Measurements from ENCODE around the gene GRXCR2. TPM values are rescaled to one million over a fixed set of nuclear protein-coding genes. Genes with fewer than 3 reads are reported as not detected.

GRXCR2 gene
- total RNA-seq, 4 donors from 2014 or later: not detected

DNA sequence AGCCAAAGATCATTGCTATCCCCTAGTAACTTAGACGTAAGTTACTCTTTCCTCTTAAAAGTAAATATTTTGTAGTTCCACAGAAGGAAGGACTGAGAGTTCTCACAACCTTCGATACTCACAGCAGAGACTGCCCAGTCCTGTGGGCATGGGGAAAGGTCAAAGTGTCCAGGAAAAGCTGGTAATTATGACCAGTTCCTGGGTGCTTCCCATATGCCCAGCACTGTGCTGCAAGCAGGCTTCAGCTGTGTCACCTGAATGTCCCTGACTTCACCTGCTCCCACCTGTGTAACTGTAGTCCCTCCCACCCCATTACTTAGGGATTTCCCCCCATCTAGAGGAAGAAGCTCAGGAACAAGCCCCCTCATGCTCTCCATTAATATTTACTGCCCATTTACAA is 45.6 kb upstream of the GRXCR2 start:
- no peaks in the 10 kb centered on the region for H3K9me3 ChIP-seq
- H3K4me3 ChIP-seq: no peak overlapping the region
- no peaks in the 10 kb centered on the region for H3K27me3 ChIP-seq
- TF ChIP-seq, protein P1, sequence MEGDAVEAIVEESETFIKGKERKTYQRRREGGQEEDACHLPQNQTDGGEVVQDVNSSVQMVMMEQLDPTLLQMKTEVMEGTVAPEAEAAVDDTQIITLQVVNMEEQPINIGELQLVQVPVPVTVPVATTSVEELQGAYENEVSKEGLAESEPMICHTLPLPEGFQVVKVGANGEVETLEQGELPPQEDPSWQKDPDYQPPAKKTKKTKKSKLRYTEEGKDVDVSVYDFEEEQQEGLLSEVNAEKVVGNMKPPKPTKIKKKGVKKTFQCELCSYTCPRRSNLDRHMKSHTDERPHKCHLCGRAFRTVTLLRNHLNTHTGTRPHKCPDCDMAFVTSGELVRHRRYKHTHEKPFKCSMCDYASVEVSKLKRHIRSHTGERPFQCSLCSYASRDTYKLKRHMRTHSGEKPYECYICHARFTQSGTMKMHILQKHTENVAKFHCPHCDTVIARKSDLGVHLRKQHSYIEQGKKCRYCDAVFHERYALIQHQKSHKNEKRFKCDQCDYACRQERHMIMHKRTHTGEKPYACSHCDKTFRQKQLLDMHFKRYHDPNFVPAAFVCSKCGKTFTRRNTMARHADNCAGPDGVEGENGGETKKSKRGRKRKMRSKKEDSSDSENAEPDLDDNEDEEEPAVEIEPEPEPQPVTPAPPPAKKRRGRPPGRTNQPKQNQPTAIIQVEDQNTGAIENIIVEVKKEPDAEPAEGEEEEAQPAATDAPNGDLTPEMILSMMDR (IDR thresholded peaks at IDR 0.05): no peak
- no peak for TF ChIP-seq POLR2A (IDR thresholded peaks at IDR 0.05)
- no peak overlapping the region for H3K27ac ChIP-seq
- H3K4me1 ChIP-seq: no peaks in the 10 kb centered on the region
- DNase-seq: no peak
- no peaks in the 10 kb centered on the region for H3K36me3 ChIP-seq

DNA sequence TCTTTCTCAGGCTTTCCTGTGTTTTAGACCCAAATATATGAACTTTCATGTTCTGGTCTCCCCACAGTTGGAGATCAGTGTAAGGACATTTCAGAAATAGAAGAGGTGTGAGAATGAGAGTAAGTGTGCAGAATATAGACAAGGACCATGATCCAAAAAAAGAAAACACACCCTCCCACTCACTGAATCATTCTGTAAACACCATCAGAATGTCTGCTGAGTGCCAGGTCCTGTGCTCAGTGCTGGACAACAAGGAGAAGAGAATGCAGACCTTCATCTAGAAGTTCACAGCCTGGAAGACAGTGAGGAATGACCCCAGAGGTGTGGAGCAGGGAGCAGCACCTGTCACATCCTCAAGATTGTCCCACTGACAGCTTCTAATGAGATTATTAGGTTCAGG is 44.5 kb upstream of the GRXCR2 start:
- no peaks in the 10 kb centered on the region for H3K27me3 ChIP-seq
- no peak overlapping the region for H3K27ac ChIP-seq
- peaks cover 0 to 3% (median 0%) of the 10 kb centered on the region in 4 donors for H3K4me1 ChIP-seq
- H3K4me3 ChIP-seq: no peak overlapping the region
- no peaks in the 10 kb centered on the region for H3K36me3 ChIP-seq
- DNase-seq: no peak
- TF ChIP-seq, protein P1 (IDR thresholded peaks at IDR 0.05): no peak
- TF ChIP-seq POLR2A (IDR thresholded peaks at IDR 0.05): no peak
- no peaks in the 10 kb centered on the region for H3K9me3 ChIP-seq

DNA sequence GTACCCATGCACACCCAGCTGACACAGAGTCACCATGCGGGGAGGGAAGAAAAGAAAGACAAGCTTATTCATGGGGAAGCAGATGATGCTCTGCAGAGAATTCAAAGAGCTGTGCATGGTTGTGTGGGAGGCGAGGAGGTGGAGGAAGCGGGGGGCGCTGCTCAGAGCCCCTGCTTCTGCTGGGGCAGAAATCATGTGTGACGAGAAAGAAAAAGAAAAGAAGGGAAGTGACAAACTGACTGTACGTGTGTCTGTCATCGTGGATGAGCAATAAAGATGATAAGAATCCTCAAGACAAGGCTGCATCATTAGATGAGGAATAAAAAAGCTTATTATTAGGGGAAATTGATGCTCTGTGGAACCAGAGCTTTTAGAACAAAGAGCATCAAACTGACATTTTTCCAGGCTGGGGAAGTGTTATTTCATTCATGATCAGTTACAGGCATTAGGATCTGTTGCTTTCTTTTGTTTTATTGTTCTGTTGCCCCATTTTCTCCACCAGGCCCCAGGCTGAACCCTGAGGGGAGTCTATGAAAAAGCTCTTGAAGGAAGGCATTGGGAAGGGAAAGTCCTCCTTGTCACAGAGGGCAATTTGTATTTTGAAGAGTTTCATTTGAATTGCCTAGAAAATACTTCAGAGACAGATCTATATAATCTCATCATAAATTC is 43.3 kb upstream of the GRXCR2 start:
- Histone ChIP-seq H3K36me3 (no peaks in the 10 kb centered on the region), H3K4me3 (no peak overlapping the region), H3K27ac (no peak overlapping the region), H3K27me3 (no peaks in the 10 kb centered on the region), H3K4me1 (peaks cover 0 to 5% (median 0%) of the 10 kb centered on the region in 4 donors), H3K9me3 (no peaks in the 10 kb centered on the region)
- TF ChIP-seq, protein P1 (IDR thresholded peaks at IDR 0.05): no peak
- TF ChIP-seq POLR2A (IDR thresholded peaks at IDR 0.05): no peak
- DNase-seq: no peak

DNA sequence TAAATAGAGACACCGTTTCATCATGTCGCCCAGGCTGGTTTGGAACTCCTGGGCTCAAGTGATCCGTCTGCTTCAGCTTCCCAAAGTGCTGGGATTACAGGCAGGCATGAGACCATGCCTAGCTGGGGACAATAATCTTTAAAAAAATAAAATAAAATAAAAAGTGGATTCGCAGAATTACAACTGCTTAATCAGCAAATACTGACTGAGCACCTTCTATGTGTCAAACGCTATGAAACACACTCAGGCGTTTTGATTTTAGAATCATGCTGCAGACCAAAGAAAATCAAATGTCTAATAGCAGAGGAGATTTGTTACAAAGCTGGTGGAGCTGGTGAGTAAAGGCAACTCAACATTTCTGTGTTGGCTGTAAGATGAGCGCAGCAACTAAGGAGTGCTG is 40.9 kb upstream of the GRXCR2 start:
- H3K4me1 ChIP-seq: peaks cover 0 to 5% (median 0%) of the 10 kb centered on the region in 4 donors
- H3K27me3 ChIP-seq: no peaks in the 10 kb centered on the region
- no peak for DNase-seq
- H3K9me3 ChIP-seq: no peaks in the 10 kb centered on the region
- no peak overlapping the region for H3K27ac ChIP-seq
- TF ChIP-seq, protein P1 (IDR thresholded peaks at IDR 0.05): no peak
- no peak for TF ChIP-seq POLR2A (IDR thresholded peaks at IDR 0.05)
- H3K36me3 ChIP-seq: no peaks in the 10 kb centered on the region
- H3K4me3 ChIP-seq: no peak overlapping the region

DNA sequence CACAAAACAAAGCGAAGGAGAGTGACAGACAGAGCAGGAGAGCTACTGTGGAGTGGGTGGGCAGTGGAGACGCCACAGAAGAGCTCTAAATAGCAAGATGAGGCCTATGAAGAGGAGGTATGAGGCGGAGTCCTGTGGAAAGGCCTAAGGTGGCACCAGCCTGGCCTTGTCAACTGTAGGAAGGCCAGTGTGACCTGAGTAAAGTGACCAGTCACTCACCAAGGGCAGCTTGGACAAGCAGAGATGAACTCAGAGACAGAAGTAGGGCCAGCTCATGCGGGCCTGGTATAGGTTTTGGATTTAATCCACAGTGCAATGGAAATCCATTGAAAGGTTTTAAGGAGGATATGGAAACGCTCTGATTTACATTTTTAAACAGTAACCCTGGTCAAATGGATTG is 39.8 kb upstream of the GRXCR2 start:
- H3K4me3 ChIP-seq: no peak overlapping the region
- H3K9me3 ChIP-seq: no peaks in the 10 kb centered on the region
- no peaks in the 10 kb centered on the region for H3K36me3 ChIP-seq

More for the DNA sequence above, 39.8 kb upstream of the GRXCR2 start:
- peaks cover 0 to 5% (median 0%) of the 10 kb centered on the region in 4 donors for H3K4me1 ChIP-seq
- no peak overlapping the region for H3K27ac ChIP-seq
- TF ChIP-seq POLR2A (IDR thresholded peaks at IDR 0.05): no peak
- TF ChIP-seq, protein P1 (IDR thresholded peaks at IDR 0.05): no peak
- DNase-seq: no peak
- H3K27me3 ChIP-seq: no peaks in the 10 kb centered on the region
